ENCODE results near the gene CHIT1.
A peak's percentile ranks its signal among the peaks of the same experiment; 100 is the strongest.

Gene CHIT1

DNA sequence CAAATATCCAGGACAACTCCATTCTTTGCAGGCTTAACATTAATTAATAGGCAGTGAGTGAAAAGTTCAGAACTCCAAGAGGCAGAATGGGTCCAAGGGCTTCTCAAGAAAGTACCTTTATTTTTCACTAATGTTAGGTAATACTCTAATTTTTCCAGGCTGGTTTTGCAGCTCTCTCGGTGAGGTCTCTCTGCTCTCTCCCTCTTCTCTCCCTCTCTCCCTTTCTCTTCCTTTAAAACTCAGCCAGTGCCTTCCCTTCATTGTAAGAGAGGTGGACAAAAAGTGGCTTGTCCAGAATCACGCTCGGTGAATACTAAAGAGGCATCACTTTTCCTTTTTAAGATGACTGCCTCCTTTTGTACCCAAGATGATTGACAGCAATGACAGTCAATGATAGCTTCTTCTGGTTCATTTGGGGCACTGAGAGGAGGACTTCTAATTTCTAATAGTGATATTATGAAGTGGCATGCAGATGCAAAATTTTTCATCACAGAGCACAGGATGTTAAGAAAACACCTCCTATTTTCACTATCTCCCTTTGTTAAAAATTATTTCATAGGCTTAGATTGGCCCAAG lies 41.7 kb downstream of the CHIT1 start:
- DNase-seq, result no peak

GRCh38 chr1:203187304-203187685 lies 42.2 kb downstream of the CHIT1 start:
- peak; percentile 60 to 84 for DNase-seq

DNA sequence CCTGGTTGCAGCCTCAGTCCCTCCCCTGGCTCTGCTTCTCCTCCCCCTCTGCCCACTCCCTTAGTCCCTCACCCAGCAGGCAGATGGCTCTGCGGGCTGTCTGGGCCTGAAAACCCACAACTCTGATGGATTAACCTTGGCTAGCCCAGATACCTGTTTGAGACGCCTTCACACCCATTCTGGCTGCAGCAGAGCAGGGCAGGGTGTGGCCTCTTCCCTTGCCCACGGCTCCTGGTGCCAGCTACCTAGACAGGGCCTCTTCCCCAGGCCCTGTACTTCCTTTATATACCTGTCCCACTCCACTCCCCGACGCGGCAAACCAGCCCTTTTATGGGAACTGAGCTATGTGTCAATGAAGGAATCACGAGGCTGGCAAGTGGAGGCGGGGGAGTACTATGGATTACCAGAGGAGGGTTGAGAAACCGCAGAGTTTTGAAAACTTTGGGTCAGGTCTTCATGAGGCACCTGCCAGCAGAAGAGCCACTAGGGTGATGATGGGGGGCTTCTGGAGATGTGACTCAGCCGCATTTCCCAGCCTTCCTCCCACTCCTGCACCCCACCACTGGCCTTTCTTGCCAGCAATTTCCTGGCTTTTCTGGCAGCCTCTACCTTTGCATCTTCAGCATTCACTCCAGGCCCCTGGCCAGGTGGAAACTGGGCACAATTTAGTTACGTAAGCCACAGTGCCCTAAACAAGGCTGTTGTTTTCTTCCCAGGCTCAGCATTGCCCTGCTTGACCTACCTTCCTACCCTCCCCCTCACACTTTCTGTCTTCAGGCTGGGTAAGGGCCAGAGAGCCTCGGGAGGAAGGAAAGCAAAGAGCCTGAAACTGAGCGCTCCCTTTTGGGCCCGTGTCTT lies 42.8 kb downstream of the CHIT1 start, which contains the start of gene CHI3L1:
CHI3L1 (minus strand) TSS at position 259 of the 858 bp plus-strand sequence; CDS start at position 178, 81 bp downstream.
- peak; percentile 92 to 97 for DNase-seq

GRCh38 chr1:203186091-203186445 lies 43.4 kb downstream of the CHIT1 start:
- DNase-seq, result no peak

DNA sequence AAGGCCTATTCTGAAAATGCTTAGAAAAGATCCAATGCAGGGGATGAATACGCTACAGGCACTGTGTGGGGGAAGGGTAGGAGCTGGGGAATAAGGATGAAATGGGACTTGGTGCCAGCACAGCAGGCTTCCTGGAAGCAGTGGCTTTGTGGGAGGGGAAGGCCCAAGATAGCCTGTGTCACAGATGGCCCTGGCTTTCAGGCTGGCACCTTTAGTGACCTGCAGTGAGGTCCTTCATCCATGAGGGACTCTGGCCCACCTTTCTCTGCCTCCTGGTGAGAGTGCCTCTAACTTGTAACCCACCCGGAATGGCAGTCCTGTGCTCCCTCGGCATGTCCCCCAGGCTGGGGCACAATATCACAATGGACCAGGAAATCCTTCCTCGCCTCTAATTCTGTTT lies 43.9 kb downstream of the CHIT1 start:
- no peak for DNase-seq

GRCh38 chr1:203185061-203185461 lies 44.4 kb downstream of the CHIT1 start:
- DNase-seq, result no peak

DNA sequence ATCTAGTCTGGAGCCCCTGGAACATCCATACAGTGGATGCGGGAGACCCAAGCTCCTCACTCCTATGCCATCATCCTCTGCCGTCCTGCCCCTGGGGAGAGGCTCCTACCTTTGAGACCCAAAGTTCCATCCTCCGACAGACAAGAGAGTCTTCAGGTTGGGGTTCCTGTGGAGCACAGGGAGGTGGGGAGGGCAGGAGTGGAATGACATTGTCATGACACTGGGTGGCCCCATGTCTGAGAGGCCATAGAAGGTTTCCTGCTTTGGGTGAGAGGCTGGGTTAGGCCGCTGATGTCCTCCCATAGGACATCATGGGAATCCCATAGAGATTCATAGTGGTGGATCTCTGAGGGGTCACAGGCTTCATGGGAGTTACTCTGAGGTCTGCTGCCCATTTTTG lies 45.0 kb downstream of the CHIT1 start:
- DNase-seq, result no peak

- DNase-seq, result no peak
Measured at GRCh38 chr1:203183828-203184227, 45.6 kb downstream of the CHIT1 start.

- no peak for DNase-seq
Measured at GRCh38 chr1:203182387-203182953, 47.0 kb downstream of the CHIT1 start.

DNA sequence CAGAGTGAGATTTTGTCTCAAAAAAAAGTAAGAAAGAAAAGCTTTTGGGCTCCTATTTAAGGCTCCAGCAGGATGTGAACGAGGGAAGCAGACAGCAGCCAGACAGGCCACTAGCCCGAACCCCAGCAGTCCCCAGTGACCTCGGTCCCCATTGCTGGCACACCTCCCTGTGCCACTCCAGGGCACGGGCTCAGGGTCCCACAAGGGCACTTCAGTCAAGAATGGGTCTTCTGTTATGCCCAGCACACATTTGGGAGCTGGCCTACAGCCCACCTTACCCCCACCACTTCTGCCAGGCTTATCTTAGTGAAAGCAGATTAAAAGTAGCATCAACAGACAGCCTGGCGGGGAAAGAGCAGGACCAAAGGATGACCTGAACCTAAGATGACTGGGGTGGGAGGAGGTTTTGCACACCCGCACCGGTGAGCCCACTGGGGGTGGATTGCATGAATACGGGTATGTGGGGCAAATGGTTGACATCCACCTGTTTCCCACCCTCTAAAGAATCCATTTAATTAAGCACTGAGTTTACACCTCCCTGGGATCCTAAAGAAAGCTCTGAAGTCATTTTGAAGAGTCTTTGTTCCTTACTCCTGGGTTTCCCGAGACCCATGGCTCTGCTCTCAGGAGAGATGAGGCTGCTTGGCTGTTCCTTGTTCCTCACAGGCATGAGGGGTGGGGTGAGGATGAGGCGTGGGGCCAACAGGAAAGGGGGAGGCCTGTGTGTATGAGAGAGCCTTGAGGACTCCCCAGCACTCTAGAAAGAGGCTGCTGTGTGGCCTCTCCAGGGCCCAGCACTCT lies 47.7 kb downstream of the CHIT1 start:
- DNase-seq, result no peak

GRCh38 chr1:203180611-203181330 lies 48.7 kb downstream of the CHIT1 start:
- DNase-seq, result no peak

DNA sequence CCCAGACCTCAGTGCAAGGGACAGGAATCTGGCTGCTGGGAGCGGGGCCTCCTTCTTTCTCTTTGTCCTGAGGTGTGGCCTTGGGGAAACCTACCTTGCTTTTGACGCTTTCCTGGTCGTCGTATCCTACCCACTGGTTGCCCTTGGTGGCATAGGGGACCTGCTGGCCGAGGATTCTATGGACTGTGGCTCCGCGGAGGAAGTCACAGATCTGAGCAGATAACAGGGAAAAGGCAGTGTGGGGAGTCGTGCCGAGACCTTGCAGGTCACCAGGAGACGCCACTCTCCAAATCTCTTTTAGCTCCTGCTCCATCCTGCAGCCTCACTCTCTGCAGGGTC lies 49.8 kb downstream of the CHIT1 start:
- no peak for DNase-seq

DNA sequence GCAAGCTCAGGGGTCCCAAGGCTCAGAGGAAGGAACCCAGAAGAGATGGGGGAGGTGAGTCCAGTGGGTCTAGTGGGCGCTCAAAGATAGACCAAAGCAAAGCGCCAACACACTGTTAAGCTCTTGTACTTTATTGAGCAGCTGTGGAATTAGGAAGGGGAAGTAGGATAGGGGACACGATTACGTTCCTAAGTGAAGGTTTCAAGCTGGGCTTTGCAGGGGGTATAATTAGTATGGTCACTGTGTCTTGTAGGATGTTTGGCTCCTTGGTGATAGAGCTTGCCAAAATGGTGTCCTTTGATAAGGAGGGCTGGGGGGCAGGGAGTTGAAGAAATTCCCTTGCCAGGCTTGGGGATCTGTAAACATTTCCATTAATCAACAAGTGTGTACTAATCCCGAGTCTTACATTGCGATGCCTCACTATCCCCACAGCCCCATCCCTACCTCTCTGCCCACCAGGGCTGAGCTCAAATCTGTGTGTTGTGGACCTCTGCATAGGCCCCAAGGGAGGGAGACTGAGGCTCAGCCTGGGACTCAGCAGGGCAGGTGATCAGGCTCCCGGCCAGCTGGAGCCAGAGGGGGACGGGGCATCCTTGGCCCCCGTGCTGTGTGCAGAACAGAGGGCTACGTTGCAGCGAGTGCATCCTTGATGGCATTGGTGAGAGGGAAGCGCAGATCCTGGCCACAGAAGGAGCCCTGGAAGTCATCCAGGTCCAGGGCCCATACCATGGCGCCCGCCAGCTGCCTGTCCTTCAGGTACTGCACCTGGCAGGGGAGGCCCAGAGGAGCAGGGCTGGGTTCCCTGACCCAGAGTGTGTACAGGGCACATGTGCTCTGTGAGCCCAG lies 50.4 kb downstream of the CHIT1 start:
- no peak for DNase-seq

GRCh38 chr1:203178083-203178482 lies 51.4 kb downstream of the CHIT1 start:
- no peak for DNase-seq

- peak; percentile 37 to 78 for DNase-seq
Measured at GRCh38 chr1:203177470-203178039, 51.9 kb downstream of the CHIT1 start.

GRCh38 chr1:203177036-203177405 lies 52.5 kb downstream of the CHIT1 start:
- DNase-seq, result peak in 1 of 2 donors; percentile 59

- DNase-seq, result peak in 1 of 2 donors; percentile 57
Measured at GRCh38 chr1:203176273-203177035, 53.0 kb downstream of the CHIT1 start.

DNA sequence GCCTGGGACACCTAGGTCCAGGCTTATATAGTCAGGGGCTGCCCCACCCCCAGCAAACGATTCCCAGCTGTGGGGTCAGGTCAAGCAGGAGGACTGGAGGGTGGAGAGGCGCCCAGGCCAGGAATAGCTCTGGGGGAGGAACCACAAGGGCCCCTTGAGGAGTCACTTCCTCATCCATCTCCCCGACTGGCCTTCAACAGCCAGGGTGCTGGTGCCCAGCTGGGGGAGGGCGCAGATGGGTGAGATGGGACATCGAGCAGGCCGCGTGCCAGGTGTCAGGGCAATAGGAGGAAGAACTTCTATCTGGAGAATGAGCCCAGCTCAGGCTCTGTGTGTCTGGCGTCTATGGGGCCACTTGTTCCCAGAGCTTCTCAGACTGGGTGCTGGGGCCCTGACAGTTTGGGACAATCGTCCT lies 53.6 kb downstream of the CHIT1 start:
- DNase-seq, result peak; percentile 71 to 86

GRCh38 chr1:203175237-203175826 lies 54.1 kb downstream of the CHIT1 start, which contains the start of gene MYBPH:
Gene MYBPH (minus strand): TSS chr1:203175826. CDS start chr1:203175755, 71 bp downstream.
- DNase-seq, result no peak
